Testis (tissue), 3 donors: ENCODE data around the gene PITRM1. TPM values are rescaled to one million over a fixed set of nuclear protein-coding genes. Genes with fewer than 3 reads are reported as not detected.

Source experiments
- DNase-seq: peaks from one replicate; pipeline ENCODE4 v3.0.0-alpha.2; 2019
- H3K27ac ChIP-seq, 2 donors: fragments of 200-600 bp; sonication (generic); one replicate each; pipeline ENCODE4 v1.5.1; 2019
- H3K27me3 ChIP-seq: fragments of 200-600 bp; sonication (generic); one replicate; pipeline ENCODE4 v1.5.1; 2019
- H3K36me3 ChIP-seq: fragments of 200-600 bp; sonication (generic); one replicate; pipeline ENCODE4 v1.5.1; 2017; ENCODE audit warnings: low read depth; ENCODE audit errors: missing control alignments
- H3K4me1 ChIP-seq: fragments of 200-600 bp; sonication (generic); one replicate; pipeline ENCODE4 v1.5.1; 2019
- H3K4me3 ChIP-seq, 2 donors: fragments of 200-600 bp; sonication (generic); one replicate each; pipeline ENCODE4 v1.5.1; 2017 to 2019
- H3K9me3 ChIP-seq: fragments of 200-600 bp; sonication (generic); one replicate; pipeline ENCODE4 v1.5.1; 2017
- CTCF ChIP-seq, 3 experiments: fragments of 450-650 bp in 2 of 3; fragments of 200-600 bp in 1 of 3; sonication (generic) in 1 of 3; IDR thresholded peaks; one replicate each; pipeline ENCODE4 v1.5.1; 2016 to 2019; ENCODE audit warnings: antibody characterized with exemption in 3 of 3, mild to moderate bottlenecking in 2 of 3, moderate library complexity in 1 of 3
- POLR2A ChIP-seq: fragments of 450-650 bp; IDR thresholded peaks from one replicate; pipeline ENCODE4 v1.6.1; 2017; ENCODE audit warnings: antibody characterized with exemption, mild to moderate bottlenecking, moderate library complexity
- whole genome bisulfite sequencing, 2 donors: methylation state at CpG; one replicate each; pipeline ENCODE4 v1.1.5; 2018; 5-methylcytosine and 5-hydroxymethylcytosine counted together
- intact Hi-C: fragments of 100-400 bp; cut with DNase I; formaldehyde crosslinking; loops from one replicate; pipeline ENCODE4 v1.15.1; 2023; ENCODE audit warnings: low total_unique reads
- polyA plus RNA-seq: library from polyadenylated mRNA; stranded (reverse); fragments of 350-450 nt; fragmentation: Illumina TruSeq; extraction: RNeasy Lipid Tissue Mini Kit (QIAGEN cat#74804); gene quantifications from one replicate; pipeline ENCODE4 v1.2.3, GENCODE V29; 2014; ENCODE audit warnings: low read depth, low replicate concordance; ENCODE audit not compliant: insufficient read depth
- total RNA-seq, 2 donors: library from RNA; depleted of rRNA; stranded (reverse); fragments of >200 nt; gene quantifications; one replicate each; pipeline ENCODE4 v1.2.3, GENCODE V29; 2016

Gene PITRM1
- total and polyA plus RNA-seq, 3 donors from 2014 or later, result 109 to 162 (median 125) TPM

- no peak overlapping the region for H3K4me3 ChIP-seq
- intact Hi-C loops, result no loop called here
- H3K27ac ChIP-seq, result peak overlapping the region in 1 of 2 donors; percentile 33
- H3K9me3 ChIP-seq, result no peaks in the 10 kb centered on the region
- WGBS, 2 donors, result 33 to 35% methylated on average over 20 to 27 of the region's 27 CpGs
- TF ChIP-seq POLR2A (no peak), CTCF (IDR thresholded peaks at IDR 0.05) (peak; percentile 65 to 85 (median 69))
- H3K36me3 ChIP-seq, result no peaks in the 10 kb centered on the region
- DNase-seq, result peak; percentile 85
- no peaks in the 10 kb centered on the region for H3K27me3 ChIP-seq
- H3K4me1 ChIP-seq, result peaks cover 5% of the 10 kb centered on the region
Measured at GRCh38 chr10:3197348-3198003, 24.9 kb upstream of the PITRM1 start.

GRCh38 chr10:3196958-3197347 is 24.4 kb upstream of the PITRM1 start:
- Histone ChIP-seq H3K27me3 (no peaks in the 10 kb centered on the region), H3K27ac (peak overlapping the region in 1 of 2 donors; percentile 33), H3K9me3 (no peaks in the 10 kb centered on the region), H3K36me3 (no peaks in the 10 kb centered on the region), H3K4me3 (no peak overlapping the region), H3K4me1 (peaks cover 5% of the 10 kb centered on the region)
- TF ChIP-seq POLR2A, result no peak
- TF ChIP-seq CTCF (IDR thresholded peaks at IDR 0.05), result no peak
- intact Hi-C loops, result no loop called here
- WGBS, 2 donors, result 43 to 56% methylated on average over 10 to 12 of the region's 12 CpGs
- DNase-seq, result no peak

DNA sequence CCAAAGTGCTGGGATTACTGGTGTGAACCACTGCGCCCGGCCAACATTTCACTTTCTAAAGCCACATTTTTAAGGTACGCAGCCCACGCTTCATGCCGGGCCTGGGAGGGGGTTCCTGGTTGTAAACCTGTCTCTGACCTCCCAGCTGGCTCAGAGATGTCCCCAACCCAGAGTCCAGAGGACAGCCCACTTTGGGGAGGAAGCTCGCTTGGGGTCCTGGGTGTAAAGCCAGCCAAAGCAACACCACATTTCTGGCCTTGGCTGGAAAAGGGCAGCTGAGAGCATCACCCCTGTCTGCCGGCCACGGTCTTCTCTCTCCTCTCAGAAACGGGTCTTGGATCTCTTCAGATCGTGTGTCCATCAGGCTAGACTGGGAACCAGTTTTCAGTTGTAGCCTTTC is 23.9 kb upstream of the PITRM1 start:
- peaks cover 5% of the 10 kb centered on the region for H3K4me1 ChIP-seq
- H3K36me3 ChIP-seq, result no peaks in the 10 kb centered on the region
- no peaks in the 10 kb centered on the region for H3K9me3 ChIP-seq
- WGBS, 2 donors, result 66 to 77% methylated on average over 4 to 10 of the region's 10 CpGs
- H3K27ac ChIP-seq, result no peak overlapping the region
- intact Hi-C loops, result no loop called here
- TF ChIP-seq POLR2A (no peak), CTCF (IDR thresholded peaks at IDR 0.05) (no peak)
- no peaks in the 10 kb centered on the region for H3K27me3 ChIP-seq
- DNase-seq, result no peak
- H3K4me3 ChIP-seq, result no peak overlapping the region

- Histone ChIP-seq H3K27me3 (no peaks in the 10 kb centered on the region), H3K27ac (no peak overlapping the region), H3K4me3 (no peak overlapping the region), H3K36me3 (no peaks in the 10 kb centered on the region), H3K4me1 (peaks cover 5% of the 10 kb centered on the region), H3K9me3 (no peaks in the 10 kb centered on the region)
- intact Hi-C loops, result no loop called here
- DNase-seq, result no peak
- WGBS, 2 donors, result 91 to 97% methylated on average over 9 of the region's 9 CpGs
- TF ChIP-seq POLR2A (no peak), CTCF (IDR thresholded peaks at IDR 0.05) (no peak)
Measured at GRCh38 chr10:3195726-3196125, 23.1 kb upstream of the PITRM1 start.

DNA sequence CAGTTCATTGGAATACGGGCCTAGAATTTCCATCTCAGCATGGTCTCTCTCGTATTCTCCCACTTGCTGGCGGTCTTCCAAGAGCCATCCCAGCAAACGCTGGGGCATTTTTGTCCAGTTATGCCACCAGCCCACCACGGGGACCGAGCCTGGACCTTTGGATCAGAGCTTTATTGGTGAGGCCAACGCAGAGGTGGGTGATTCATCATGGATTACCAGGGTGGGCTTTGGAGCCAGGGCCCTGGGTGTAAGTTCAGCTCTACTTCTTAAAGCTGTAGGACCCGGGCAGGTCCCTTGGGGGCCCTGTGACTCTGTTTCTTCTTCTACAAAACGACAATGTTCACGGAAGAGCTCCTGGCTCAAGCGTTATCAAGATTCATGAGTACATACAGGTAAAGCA is 22.7 kb upstream of the PITRM1 start:
- Histone ChIP-seq H3K36me3 (no peaks in the 10 kb centered on the region), H3K27me3 (no peaks in the 10 kb centered on the region), H3K4me3 (no peak overlapping the region), H3K27ac (no peak overlapping the region), H3K9me3 (no peaks in the 10 kb centered on the region), H3K4me1 (peaks cover 5% of the 10 kb centered on the region)
- intact Hi-C loops, result no loop called here
- WGBS, 2 donors, result 90 to 92% methylated on average over 11 of the region's 11 CpGs
- DNase-seq, result no peak
- no peak for TF ChIP-seq CTCF (IDR thresholded peaks at IDR 0.05)
- no peak for TF ChIP-seq POLR2A
